NCI-H2171 (cell line): Measurements from ENCODE around the gene NOTO.
"Not testable (repeated sequence)": the region's sequence is repeated elsewhere in the genome, so short reads cannot be mapped to it uniquely, and the experiment has no call there.

Experiments used
- DNase-seq: peaks from one replicate; lab custom pipeline; 2025; lab: John Stamatoyannopoulos, UW

Gene NOTO

DNA sequence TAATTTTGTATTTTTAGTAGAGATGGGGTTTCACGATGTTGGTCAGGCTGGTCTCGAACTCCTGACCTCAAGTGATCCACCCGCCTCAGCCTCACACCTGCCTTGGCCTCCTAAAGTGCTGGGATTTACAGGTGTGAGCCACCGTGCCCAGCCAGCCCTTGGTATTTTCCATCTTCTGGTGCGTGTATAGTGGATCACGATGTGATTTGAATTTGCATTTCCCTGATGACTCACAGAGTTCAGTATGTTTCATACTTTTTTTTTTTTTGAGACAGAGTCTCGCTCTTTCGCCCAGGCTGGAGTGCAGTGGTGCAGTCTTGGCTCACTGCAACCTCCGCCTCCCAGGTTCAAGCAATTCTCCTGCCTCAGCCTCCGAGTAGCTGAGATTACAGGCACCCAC is 2.1 kb upstream of the NOTO start:
- DNase-seq: not testable (repeated sequence)

DNA sequence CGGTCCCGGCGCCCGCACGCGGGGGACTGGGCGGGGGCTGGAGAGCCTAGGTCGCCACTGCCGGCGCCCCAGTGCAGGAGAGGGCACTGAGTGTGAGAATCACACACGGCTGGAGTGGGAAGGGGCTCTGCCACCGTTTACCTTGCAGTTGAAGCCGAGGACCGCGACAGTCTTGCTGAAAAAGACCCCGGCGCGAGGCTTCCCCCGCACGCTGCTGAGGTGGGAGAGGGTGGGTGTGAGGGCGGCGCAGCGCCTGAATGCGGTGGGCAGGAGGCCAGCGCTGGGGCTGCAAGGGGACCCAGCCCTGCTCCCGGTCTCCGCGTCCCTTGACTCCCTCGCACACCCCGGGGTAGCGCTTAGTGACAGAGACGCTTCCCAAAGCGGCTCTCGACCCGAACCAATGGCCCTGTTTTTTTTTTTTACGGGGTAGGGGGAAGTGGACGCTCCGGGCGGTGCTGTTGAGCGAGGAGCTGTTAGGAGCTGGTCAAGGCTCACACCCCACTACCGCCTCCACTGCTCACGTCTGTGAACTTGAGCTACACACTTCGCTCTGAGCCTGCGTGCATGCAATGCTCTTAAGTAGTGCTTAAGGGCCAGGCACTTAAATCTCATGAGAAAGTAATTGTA is 794 bp downstream of the NOTO start:
- DNase-seq: no peak

DNA sequence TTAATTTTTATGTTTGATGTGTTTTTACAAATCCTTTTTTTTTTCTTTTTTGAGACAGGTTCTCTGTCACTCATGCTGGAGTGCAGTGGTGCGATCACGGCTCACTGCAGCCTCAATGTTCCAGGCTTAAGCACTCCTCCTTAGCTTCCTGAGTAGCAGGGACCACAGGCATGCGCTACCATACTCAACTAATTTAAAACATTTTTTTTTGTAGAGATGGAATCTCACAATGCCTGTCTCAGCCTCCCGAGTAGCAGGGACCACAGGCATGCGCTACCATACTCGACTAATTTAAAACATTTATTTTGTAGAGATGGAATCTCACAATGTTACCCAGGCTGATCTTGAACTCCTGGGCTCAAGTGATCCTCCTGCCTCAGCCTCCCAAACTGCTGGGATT is 3.2 kb downstream of the NOTO start:
- no peak for DNase-seq

DNA sequence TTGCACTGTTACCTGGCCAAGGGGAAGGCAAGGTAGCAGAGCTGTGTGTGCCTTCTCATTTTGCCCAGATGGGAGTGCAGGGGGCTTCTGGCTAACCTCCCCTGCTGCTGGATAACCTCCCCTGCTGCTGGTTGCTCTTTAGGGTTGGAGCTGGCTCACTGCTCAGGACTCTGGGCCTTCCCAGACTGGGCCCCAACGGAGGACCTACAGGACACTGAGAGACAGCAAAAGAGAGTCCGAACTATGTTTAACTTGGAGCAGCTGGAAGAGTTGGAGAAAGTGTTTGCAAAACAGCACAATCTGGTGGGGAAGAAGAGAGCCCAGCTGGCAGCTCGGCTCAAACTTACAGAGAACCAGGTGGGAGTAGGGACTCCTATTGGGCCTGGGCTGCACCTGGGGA is 5.9 kb downstream of the NOTO start:
- DNase-seq: no peak

DNA sequence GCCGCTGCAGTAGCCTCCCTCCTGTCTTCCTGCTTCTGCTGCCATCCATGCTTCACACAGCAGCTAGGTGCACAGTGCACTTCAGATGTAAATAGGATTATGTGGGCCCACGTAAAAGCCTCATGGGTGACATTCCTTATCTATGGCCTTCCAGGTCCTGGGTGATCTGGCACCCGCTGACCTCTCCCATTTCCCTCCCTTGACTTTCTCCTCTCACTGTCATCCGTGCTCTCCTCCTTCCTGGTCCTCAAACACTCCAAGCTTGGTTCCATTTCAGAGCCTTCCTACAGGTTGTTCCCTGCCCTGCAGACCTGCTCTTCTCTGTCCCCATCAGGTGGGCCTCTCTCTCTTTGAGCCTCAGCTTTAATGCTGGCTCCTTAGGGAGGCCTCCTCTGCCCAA is 7.6 kb downstream of the NOTO start:
- no peak for DNase-seq

DNA sequence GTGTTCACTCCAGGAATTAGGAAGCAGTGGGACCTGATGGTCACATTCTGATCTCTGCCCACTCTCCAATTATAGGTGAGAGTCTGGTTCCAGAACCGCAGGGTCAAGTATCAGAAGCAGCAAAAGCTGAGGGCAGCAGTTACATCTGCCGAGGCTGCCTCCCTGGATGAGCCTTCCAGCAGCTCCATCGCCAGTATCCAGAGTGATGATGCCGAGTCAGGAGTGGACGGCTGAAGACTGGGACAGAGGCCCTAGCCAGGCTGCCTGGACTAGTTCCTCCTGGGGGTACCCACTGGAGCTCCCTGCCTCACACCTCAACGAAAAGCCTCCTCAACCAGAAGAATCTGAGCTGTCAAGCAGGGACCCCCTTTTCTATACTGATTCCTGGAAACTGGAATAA is 8.3 kb downstream of the NOTO start:
- DNase-seq: no peak

DNA sequence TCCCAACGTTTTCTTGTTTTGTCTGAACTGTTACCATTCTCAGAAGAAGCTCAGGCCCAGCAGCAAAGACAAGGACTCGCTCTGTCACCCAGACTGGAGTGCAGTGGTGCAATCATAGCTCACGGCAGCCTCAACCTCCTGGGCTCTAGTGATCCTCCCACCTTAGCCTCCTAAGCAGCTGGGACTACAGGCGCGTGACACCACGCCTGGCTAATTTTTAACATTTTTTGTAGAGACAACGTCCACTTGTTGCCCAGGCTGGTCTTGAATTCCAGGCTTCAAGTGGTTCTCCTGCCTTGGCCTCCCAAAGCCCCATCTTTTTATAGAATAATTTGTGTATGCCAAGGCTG is 9.7 kb downstream of the NOTO start:
- DNase-seq: no peak

DNA sequence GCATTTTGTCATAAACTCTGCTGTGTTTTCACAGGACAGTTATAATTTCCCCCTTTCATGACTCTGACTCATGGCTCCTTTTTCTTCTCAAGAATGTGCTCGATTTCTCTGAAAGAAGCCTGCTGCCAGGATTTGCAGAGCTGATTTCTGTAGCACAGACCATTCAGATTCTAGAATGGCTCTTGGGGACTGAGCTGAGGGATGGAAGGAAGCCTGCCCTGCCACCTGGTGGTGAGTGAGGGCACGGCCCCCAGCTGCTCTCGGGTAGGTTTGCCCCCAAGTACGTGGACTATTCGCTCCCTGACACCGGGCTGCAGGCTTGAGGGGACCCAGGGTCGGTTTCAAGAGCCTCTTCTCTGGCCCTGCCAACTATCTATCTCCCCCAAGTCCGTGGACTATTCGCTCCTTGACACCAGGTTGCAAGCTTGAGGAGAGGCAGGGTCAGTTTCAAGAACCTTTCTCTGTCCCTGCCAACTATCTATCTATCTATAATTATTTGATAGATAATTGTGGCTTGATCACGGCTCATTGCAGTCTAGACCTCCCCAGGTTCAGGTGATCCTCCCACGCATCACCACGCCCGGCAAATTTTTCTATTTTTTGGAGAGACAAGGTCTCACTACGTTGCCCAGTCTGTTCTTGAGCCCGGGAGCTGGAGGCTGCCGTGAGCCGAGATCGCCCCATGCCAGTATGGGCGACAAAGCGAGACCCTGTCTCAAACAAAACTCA is 10.2 kb downstream of the NOTO start:
- peak; percentile 63 for DNase-seq

DNA sequence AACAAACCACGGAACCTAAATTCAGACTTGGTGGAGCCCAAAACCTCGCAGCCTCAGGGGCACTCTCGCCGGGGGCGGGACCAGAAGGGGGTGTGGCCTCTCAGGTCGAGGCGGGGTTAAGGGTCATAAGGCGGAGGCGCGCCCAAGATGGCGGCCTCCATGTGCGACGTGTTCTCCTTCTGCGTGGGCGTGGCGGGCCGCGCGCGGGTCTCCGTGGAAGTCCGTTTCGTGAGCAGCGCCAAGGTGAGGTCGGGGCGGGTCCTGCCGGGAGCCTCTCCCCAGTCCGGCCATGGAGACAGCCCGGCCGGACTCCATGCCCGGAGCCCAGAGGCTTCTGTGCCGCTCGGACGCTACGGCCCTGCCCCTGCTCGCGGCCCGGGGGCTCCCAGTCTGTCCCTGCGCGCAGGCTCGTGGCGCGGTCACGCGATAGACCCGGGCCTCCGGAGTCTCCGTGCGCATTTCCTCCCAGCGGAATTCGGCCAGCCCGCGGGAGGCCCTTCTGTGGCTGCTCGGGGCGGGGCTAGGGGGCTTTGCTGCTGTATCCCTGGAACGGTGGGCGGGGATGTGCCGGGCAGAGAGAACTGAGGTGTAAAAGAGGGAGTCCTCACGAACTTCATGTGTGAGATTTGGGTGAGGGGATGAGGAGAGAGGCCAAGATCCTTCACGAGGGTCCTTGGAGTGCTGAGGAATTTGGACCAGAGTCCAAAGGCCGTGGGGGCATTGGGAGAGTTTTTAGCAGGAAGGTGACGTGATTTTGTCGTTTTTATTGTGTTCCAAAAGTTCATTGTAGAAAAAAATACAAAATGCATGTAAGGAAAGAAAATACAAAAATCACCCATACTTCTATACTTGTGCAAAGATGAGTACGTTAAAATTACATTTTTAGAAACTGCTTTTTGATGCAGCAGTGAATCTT is 12.0 kb downstream of the NOTO start, which contains the start of gene SMYD5:
Gene SMYD5 (plus strand): TSS at position 126 of the 916 bp plus-strand sequence. CDS start 22 bp downstream, at position 148.
- DNase-seq: peak; percentile 83

DNA sequence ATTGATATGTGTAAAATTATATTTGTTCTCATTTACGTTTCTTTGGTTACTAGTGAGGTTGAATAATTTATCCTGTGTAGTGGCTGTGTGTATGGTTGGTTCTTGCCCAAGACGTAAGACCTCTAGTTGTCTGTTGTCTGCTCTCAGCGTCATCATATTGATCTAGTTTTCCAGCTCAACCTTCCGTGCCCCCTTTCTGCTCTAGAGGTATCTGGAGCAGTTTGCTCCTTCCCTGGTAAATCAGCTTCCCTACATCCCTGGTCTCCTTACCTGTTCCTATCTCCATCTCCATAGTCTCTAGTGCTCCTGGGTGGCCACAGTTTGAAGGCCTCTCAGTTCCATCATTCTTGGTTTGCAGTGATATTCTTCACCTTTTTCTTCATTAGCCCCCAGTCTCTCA is 12.9 kb downstream of the NOTO start:
- no peak for DNase-seq

DNA sequence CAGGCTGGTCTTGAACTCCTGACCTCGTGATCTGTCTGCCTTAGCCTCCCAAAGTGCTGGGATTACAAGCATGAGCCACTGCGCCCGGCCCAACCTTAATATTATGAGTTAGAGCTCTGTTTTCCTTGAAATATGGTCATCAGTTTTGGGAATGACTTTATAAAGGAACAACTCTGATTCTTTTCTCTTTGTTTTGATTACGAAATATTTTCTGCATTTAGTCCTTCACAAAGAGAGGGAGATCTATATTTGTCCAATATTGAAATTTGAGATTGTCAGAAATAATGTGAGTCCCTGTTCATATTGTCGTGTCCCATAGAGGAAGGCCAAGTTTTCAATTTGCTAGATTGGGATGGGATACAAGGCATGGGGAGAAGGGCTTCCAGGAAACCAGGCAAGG is 14.8 kb downstream of the NOTO start:
- DNase-seq: no peak

DNA sequence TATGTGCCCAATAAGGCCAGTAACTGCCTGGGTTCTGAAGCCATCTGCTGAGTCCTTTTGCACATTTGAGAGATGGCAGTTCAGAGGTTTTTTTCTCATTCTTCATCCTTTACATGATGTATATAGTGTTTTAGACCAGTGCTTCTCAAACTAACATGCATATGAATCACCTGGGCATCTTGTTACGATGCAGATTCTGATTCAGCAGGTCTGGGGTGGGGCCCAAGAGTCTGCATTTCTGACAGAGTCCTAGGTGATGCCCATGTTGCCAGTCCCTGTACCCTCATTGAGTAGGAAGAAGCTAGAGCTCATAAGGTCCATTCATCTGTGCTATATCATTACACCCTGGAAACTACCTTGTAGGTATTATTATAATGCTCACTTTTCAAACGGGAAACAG is 15.5 kb downstream of the NOTO start:
- DNase-seq: no peak

DNA sequence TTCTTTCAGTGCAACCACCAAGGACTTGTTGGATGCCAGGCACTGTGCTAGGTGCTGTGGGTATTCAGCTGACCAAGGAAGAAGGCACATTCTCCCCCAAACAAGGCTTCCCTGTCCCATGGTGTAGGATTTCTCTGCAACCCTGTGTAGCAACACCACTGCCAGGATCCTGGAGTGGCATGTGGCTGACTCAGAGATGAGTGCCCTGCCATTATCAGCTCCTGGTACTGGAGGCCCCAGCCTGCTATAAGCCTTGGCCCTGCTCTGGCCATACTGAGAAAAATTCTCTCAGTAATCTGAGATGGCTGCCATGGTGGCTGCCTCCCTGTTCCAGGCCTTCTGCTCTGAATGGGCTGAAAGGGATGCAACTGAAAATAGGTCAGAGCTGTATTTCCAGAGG is 15.9 kb downstream of the NOTO start:
- no peak for DNase-seq

DNA sequence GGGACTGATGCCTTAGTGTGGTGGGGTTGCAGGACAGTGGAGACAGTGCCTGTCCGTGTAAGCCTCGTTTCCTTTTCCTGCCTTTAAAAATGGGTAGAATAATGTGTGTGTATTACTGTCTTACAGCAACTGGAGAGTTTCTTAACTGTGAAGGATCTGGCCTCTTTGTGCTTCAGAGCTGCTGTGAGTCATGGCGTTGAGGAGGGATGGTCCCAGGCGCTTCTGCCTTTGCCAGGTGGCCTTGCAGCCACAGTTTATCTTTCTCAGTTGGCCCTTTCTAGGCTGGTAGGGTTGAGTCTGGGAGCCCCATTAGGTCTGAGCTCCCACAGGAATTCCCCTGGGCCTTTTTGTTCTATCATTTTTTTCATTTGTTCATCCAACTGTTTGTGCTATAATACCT is 21.4 kb downstream of the NOTO start:
- DNase-seq: no peak

DNA sequence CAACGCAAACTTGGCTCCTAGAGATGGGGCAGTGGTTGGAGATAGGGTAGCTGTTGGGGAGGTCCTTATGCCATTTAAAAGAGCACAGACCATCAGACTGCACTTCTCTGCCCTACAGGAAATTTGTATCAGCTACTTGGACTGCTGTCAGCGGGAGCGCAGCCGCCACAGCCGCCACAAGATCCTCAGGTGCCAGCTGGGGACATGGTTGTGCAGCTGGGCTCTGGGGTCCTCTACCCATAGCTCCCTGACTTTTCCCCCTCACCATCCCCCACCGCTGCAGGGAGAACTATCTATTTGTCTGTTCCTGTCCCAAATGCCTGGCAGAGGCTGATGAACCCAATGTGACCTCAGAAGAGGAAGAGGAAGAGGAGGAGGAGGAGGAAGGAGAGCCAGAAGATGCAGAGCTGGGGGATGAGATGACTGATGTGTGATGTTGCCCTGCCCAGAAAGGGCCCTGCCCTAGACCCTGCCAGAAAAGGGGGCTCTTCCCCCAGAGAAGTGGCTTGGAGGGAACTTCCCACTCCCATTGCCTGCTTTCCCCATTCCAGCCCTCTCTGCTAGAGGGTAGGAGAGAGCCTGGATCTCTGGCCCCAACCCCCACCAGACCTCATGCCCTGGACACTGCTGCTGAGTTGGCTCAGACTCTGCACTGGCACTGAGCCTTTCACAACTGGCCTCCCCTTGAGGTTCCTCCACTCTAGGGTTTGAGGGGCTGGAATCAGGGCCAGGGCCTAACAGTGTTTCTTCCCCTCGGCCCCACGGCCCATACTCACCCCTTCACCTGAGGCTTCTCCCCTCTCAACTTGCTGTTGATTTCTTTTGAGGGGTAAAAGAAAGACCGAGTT is 23.4 kb downstream of the NOTO start:
- no peak for DNase-seq

DNA sequence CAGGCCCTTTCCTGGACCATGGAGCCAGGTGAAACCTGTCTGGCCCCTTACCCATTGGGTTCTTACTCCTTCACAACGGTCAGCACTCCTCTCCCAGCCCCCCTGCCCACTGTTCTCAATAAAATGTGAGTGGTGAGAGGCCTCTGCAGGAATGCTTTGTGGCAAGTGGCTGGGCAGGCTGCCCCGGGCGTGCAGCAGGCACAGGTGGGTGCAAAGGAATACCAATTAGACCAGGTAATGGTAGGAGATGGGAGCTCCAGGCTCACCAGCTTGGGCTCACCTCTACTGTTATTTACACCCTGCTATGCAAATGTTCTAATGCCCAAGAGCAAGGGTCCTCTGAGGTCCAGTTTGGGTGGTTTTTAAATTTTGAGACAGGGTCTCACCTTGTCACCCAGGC is 24.7 kb downstream of the NOTO start:
- DNase-seq: no peak

DNA sequence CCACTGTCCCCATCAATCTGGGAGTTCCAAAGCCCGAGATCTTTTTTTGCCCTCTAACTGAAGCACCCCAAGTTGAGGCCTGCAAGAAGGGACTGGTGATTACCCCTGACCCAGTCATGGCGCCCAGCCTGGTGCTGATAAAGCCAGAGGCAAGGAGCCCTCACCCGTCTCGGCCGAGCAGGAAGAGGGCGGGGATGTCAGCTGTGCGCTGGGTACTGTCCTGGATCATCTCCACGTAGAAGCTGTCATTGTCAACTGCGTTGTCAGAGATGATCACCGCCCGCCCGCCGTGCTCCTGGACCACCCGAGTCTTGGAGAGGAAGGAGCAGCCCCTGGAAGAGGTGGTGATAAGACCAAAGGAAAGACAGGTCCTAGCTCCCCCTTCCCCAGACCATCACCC is 26.3 kb downstream of the NOTO start:
- DNase-seq: no peak

DNA sequence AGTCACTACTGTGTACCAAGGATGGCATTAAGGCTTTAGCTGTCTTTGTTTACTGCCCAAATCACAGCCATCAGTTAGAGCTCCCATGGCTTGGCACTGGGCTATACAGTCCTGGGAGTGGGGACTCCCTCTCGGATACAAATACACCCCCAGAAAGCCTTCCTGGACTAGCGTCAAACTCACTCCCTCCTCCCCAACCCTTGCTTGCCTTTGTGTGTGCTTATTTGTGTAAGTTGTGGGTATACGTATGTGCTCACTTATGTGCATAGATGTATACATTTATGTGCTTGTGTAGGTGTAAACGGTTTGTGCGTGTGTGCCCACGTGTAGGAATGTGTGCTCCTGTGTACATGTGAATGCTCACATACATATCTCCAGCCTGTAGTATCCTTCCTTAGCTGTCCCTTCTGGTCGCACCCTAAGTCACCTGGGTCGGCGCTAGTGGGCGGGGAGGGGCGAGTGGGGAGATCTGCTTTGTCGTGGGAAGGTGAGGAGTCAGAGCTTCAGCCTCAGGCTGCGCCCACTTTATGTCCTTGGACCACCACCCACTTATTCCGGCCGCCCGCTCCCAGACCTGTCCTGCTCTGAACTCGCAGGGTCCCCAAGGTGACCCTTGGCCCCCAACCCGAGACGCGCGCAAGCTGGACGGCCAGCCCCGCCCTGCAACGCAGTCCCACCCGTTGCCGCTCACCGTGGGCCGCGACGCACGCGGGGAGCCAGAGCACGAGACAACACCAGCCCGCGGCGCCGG is 30.2 kb downstream of the NOTO start:
- DNase-seq: no peak

DNA sequence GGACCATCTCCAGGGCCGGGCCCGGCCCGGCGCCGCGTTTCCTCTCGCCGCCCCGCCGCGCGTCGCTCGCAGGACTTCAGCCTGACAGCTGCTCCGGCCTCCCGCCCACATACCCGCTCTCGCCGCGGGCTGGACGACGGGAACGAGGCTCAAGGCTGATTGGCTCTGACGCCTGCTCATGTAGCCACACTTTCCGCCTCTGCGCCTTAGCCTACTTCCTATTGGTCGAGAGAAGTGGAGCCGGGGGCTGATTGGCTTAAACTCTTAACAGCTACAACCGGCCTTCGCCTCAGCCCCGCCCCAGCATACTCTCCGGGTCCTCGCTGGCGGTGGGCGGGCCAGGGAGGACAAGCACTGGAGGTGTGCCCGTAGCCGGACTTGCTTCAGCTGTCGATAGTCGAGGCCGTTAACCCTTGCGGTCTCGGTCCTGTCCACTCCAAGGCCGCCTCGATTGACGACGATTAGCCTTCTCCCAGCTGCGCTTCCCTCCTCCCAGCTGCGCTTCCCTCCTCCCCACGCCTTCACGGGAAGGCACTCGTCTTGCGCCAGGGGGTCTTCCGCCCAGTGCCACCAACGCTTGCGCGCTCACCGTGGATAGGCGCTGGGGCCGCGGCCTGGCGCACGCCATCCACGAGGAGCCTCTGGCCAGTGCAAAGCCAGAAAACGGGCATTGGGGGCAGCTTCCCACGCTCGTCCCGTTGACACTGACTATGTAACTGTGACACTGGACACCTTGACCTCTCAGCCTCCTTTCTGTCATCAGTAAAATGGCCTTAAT is 31.0 kb downstream of the NOTO start, which contains the start of gene PRADC1:
Gene PRADC1 (minus strand): TSS at position 86 of the 778 bp plus-strand sequence. CDS start 79 bp downstream, at position 7.
- DNase-seq: peak; percentile 98
